HepG2 (cell line): Measurements from ENCODE around the gene PCSK6.

ENCODE experiments used
- TAF1 ChIP-seq: sonication (generic); formaldehyde crosslinking; IDR thresholded peaks from 2 replicates; pipeline ENCODE4 v1.4.0; 2020; ENCODE audit warnings: missing genetic modification reagents
- ZNF567 ChIP-seq: sonication (generic); formaldehyde crosslinking; IDR thresholded peaks from 2 replicates; pipeline ENCODE4 v1.8.1; 2023; ENCODE audit warnings: mild to moderate bottlenecking, missing genetic modification reagents, borderline replicate concordance
- ZNF577 ChIP-seq: sonication (generic); formaldehyde crosslinking; IDR thresholded peaks from 2 replicates; pipeline ENCODE4 v1.4.0; 2020; ENCODE audit warnings: mild to moderate bottlenecking, low read depth, missing genetic modification reagents, borderline replicate concordance
- ZNF777 ChIP-seq: sonication (generic); formaldehyde crosslinking; IDR thresholded peaks from 2 replicates; pipeline ENCODE4 v1.4.0; 2020; ENCODE audit warnings: missing genetic modification reagents
- TF ChIP-seq, protein P1 (sequence below): sonication (generic); formaldehyde crosslinking; IDR thresholded peaks from 2 replicates; pipeline ENCODE4 v1.8.0; 2022; ENCODE audit warnings: missing genetic modification reagents, mild to moderate bottlenecking, moderate library complexity, borderline replicate concordance

DNA sequence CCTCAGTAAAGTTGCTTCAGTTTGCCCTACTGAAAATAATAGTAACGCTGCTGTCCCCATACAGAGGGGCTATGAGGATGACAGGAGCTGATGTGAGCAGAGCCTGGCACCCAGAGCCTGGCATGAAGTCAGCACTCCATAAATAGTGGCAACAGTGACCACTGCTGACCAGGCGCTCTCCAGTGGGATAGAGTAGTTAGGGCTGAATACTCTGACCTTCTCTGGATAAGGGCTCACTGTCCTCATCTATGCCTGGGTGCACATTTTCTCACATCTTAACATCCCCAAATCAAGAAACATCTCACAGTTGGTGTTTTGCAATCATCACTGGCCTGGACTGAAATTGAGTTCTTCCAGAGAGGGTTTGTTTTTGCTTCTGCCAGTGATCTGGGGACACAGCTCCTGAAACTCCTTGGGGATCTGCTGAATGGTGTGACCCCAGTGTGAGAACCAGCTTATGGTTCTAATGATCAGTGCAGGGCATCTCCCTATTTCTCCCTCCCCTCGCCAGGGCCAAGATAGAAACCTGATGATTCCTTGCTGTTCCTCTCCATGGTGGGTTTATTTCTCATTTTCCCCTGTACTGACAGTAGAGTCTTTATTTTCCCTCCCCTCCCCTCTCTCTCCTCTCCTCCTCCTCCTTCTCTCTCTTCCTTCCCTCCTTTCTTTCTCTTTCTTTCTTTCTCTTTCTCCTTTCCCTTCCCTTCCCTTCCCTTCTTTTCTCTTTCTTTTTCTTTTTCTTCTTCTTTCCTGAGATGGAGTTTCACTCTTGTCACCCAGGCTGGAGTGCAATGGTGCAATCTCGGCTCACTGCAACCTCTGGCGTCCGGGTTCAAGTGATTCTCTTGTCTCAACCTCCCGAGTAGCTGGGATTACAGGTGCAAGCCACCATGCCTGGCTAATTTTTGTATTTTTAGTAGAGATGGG is 3.5 kb upstream of the PCSK6 start:
- no peak for TF ChIP-seq ZNF777
- TF ChIP-seq, protein P1, sequence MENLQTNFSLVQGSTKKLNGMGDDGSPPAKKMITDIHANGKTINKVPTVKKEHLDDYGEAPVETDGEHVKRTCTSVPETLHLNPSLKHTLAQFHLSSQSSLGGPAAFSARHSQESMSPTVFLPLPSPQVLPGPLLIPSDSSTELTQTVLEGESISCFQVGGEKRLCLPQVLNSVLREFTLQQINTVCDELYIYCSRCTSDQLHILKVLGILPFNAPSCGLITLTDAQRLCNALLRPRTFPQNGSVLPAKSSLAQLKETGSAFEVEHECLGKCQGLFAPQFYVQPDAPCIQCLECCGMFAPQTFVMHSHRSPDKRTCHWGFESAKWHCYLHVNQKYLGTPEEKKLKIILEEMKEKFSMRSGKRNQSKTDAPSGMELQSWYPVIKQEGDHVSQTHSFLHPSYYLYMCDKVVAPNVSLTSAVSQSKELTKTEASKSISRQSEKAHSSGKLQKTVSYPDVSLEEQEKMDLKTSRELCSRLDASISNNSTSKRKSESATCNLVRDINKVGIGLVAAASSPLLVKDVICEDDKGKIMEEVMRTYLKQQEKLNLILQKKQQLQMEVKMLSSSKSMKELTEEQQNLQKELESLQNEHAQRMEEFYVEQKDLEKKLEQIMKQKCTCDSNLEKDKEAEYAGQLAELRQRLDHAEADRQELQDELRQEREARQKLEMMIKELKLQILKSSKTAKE = no peak
- no peak for TF ChIP-seq ZNF577 (CRISPR knock-in tag)
- no peak for TF ChIP-seq ZNF567
- no peak for TF ChIP-seq TAF1 (CRISPR knock-in tag)
